Astrocyte of the spinal cord (primary cell): ENCODE results near the gene HRH2.

ENCODE experiments used
- DNase-seq: peaks from one replicate; pipeline ENCODE4 v3.0.0; 2011; ENCODE audit warnings: low read depth, low spot score
- H3K4me3 ChIP-seq: 2 replicates; pipeline ENCODE4 v1.5.1; 2011; ENCODE audit warnings: low read depth, mild to moderate bottlenecking, low read length, moderate library complexity
- CTCF ChIP-seq: IDR thresholded peaks from 2 replicates; pipeline ENCODE4 v1.5.1; 2012; ENCODE audit warnings: low read depth, mild to moderate bottlenecking, low read length, inconsistent platforms
- in situ Hi-C: cut with HindIII; loops from 2 replicates; pipeline ENCODE4 v1.10.0; 2017; ENCODE audit warnings: low sequenced_read_pairs

The HRH2 gene

GRCh38 chr5:175627005-175627404 lies 30.9 kb upstream of the HRH2 start:
- no peak overlapping the region for H3K4me3 ChIP-seq
- in situ Hi-C loops, result no loop called here
- no peak for DNase-seq
- no peak for TF ChIP-seq CTCF

- TF ChIP-seq CTCF, result no peak
- in situ Hi-C loops, result no loop called here
- no peak for DNase-seq
- no peak overlapping the region for H3K4me3 ChIP-seq
Measured at GRCh38 chr5:175627739-175628138, 30.1 kb upstream of the HRH2 start.

- in situ Hi-C loops, result no loop called here
- no peak for DNase-seq
- no peak overlapping the region for H3K4me3 ChIP-seq
- no peak for TF ChIP-seq CTCF
Measured at GRCh38 chr5:175628668-175629067, 29.2 kb upstream of the HRH2 start.

- no peak for TF ChIP-seq CTCF
- in situ Hi-C loops, result no loop called here
- no peak overlapping the region for H3K4me3 ChIP-seq
- no peak for DNase-seq
Measured at GRCh38 chr5:175629261-175629660, 28.6 kb upstream of the HRH2 start.

- in situ Hi-C loops, result no loop called here
Measured at GRCh38 chr5:175629793-175630192, 28.1 kb upstream of the HRH2 start.

GRCh38 chr5:175635854-175636584 lies 21.9 kb upstream of the HRH2 start:
- no peak for DNase-seq
- no peak for TF ChIP-seq CTCF
- no peak overlapping the region for H3K4me3 ChIP-seq
- in situ Hi-C loops, result no loop called here

More at GRCh38 chr5:175629793-175630192, 28.1 kb upstream of the HRH2 start:
- no peak overlapping the region for H3K4me3 ChIP-seq
- no peak for DNase-seq
- TF ChIP-seq CTCF, result no peak
